Caco-2 (cell line): Measurements from ENCODE around the gene MAPK8IP3. TPM values are rescaled to one million over a fixed set of nuclear protein-coding genes. Genes with fewer than 3 reads are reported as not detected.

Experiments
- BruUV-seq: library from RNA; stranded (reverse); fragments of 400-500 nt; replicated peaks from 2 replicates; lab custom pipeline; 2021; lab: Mats Ljungman, UMichigan
- CTCF ChIA-PET: fragments of 300-600 bp; sonication (Branson Sonifier 250); formaldehyde crosslinking; loops from one replicate; lab custom pipeline; 2022; ENCODE audit warnings: antibody characterized with exemption; lab: Charles Lee
- POLR2A ChIA-PET: fragments of 300-600 bp; sonication (Branson Sonifier 250); formaldehyde crosslinking; loops from one replicate; lab custom pipeline; 2022; ENCODE audit warnings: antibody characterized with exemption; lab: Charles Lee
- DNase-seq, 2 experiments: peaks; one replicate each; pipeline versions ENCODE4 v3.0.0 to v3.0.0-alpha.2; 2020 to 2022
- H3K27me3 ChIP-seq: replicated peaks from 2 replicates; pipeline ENCODE4 v1.6.0; 2011; ENCODE audit warnings: low read length; ENCODE audit not compliant: control insufficient read depth, insufficient read depth
- H3K36me3 ChIP-seq: 2 replicates; pipeline ENCODE4 v1.5.1; 2011; ENCODE audit warnings: low read length; ENCODE audit not compliant: control insufficient read depth, insufficient read depth
- H3K4me1 ChIP-seq: fragments of 250-450 bp; sonication (Bioruptor Pico); 2 replicates; pipeline ENCODE4 v1.5.1; 2020; ENCODE audit warnings: mild to moderate bottlenecking
- H3K4me3 ChIP-seq: 2 replicates; pipeline ENCODE4 v1.5.1; 2011; ENCODE audit warnings: low read depth, mild to moderate bottlenecking, control low read depth, low read length
- H3K9me3 ChIP-seq: fragments of 250-450 bp; sonication (Bioruptor Pico); 2 replicates; pipeline ENCODE4 v1.5.1; 2020; ENCODE audit warnings: mild to moderate bottlenecking, moderate library complexity
- H3K27ac Mint-ChIP-seq: one replicate; pipeline ENCODE4 v1.8.0; 2022; ENCODE audit warnings: mixed read lengths; ENCODE audit not compliant: unreplicated experiment
- H3K27me3 Mint-ChIP-seq: one replicate; pipeline ENCODE4 v1.8.0; 2022; ENCODE audit warnings: mixed read lengths; ENCODE audit not compliant: insufficient read depth, unreplicated experiment
- H3K36me3 Mint-ChIP-seq: one replicate; pipeline ENCODE4 v1.8.0; 2022; ENCODE audit warnings: mild to moderate bottlenecking, mixed read lengths; ENCODE audit not compliant: insufficient read depth, unreplicated experiment
- H3K4me1 Mint-ChIP-seq: one replicate; pipeline ENCODE4 v1.8.0; 2022; ENCODE audit warnings: low read depth, mixed read lengths; ENCODE audit not compliant: unreplicated experiment
- H3K4me3 Mint-ChIP-seq: one replicate; pipeline ENCODE4 v1.8.0; 2022; ENCODE audit warnings: mild to moderate bottlenecking, moderate library complexity, mixed read lengths; ENCODE audit not compliant: unreplicated experiment
- H3K9me3 Mint-ChIP-seq: one replicate; pipeline ENCODE4 v1.8.0; 2022; ENCODE audit warnings: mixed read lengths; ENCODE audit not compliant: unreplicated experiment
- CTCF ChIP-seq, 2 experiments: fragments of 200-600 bp in 1 of 2; IDR thresholded peaks; 1 replicate in 1 of 2; 2 replicates in 1 of 2; pipeline versions ENCODE4 v1.5.1 to v1.8.0; 2011 to 2022; ENCODE audit warnings: antibody characterized with exemption in 1 of 2, control low read depth in 1 of 2, inconsistent platforms in 1 of 2, low read depth in 1 of 2, low read length in 1 of 2, mild to moderate bottlenecking in 1 of 2, moderate library complexity in 1 of 2; ENCODE audit not compliant: insufficient read depth in 1 of 2, severe bottlenecking in 1 of 2, unreplicated experiment in 1 of 2
- intact Hi-C: fragments of 100-400 bp; cut with micrococcal nuclease; formaldehyde crosslinking; loops from one replicate; pipeline ENCODE4 v1.10.0; 2022; ENCODE audit not compliant: unreplicated experiment
- total RNA-seq: library from RNA; stranded (reverse); gene quantifications from 2 replicates; pipeline ENCODE4 v1.2.3, GENCODE V29; 2022

MAPK8IP3 gene
- total RNA-seq, 1 experiment from 2014 or later: 60.5 TPM

GRCh38 chr16:1745181-1745899, 39.3 kb downstream of the MAPK8IP3 start:
- intact Hi-C loops: no loop called here
- Histone ChIP-seq H3K27me3 (no peaks in the 10 kb centered on the region), H3K36me3 (no peaks in the 10 kb centered on the region), H3K4me1 (no peaks in the 10 kb centered on the region), H3K9me3 (no peaks in the 10 kb centered on the region), H3K4me3 (no peak overlapping the region)
- Mint-ChIP-seq H3K9me3 (no peaks in the 10 kb centered on the region), H3K4me1 (no peaks in the 10 kb centered on the region), H3K27me3 (no peaks in the 10 kb centered on the region), H3K4me3 (no peak overlapping the region), H3K36me3 (peaks cover 19% of the 10 kb centered on the region), H3K27ac (no peak overlapping the region)
- ChIA-PET POLR2A (no interaction called here), CTCF (no interaction called here)
- no peak for DNase-seq
- no peak for TF ChIP-seq CTCF (IDR thresholded peaks at IDR 0.05; ENCODE audit: insufficient read depth in 1 of 2, low read depth in 1 of 2, low read length in 1 of 2, severe bottlenecking in 1 of 2, unreplicated experiment in 1 of 2)
- BruUV-seq: no TSS peak

- intact Hi-C loops: no loop called here
- BruUV-seq: no TSS peak
- H3K27me3 ChIP-seq: no peaks in the 10 kb centered on the region
- H3K4me3 Mint-ChIP-seq: no peak overlapping the region
- ChIA-PET CTCF (no interaction called here), POLR2A (no interaction called here)
- no peak overlapping the region for H3K27ac Mint-ChIP-seq
- H3K9me3 Mint-ChIP-seq: no peaks in the 10 kb centered on the region
- H3K4me3 ChIP-seq: no peak overlapping the region
- TF ChIP-seq CTCF (IDR thresholded peaks at IDR 0.05; ENCODE audit: insufficient read depth in 1 of 2, low read depth in 1 of 2, low read length in 1 of 2, severe bottlenecking in 1 of 2, unreplicated experiment in 1 of 2): no peak
- no peaks in the 10 kb centered on the region for H3K4me1 Mint-ChIP-seq
- H3K36me3 ChIP-seq: no peaks in the 10 kb centered on the region
- H3K36me3 Mint-ChIP-seq: peaks cover 19% of the 10 kb centered on the region
- no peaks in the 10 kb centered on the region for H3K4me1 ChIP-seq
- no peak for DNase-seq
- no peaks in the 10 kb centered on the region for H3K9me3 ChIP-seq
- no peaks in the 10 kb centered on the region for H3K27me3 Mint-ChIP-seq
Observed at GRCh38 chr16:1745900-1746692, 40.1 kb downstream of the MAPK8IP3 start.

GRCh38 chr16:1746693-1747195, 40.7 kb downstream of the MAPK8IP3 start:
- H3K9me3 ChIP-seq: no peaks in the 10 kb centered on the region
- Mint-ChIP-seq H3K4me1 (no peaks in the 10 kb centered on the region), H3K27me3 (no peaks in the 10 kb centered on the region), H3K9me3 (no peaks in the 10 kb centered on the region), H3K36me3 (peaks cover 19% of the 10 kb centered on the region), H3K27ac (no peak overlapping the region), H3K4me3 (no peak overlapping the region)
- no peaks in the 10 kb centered on the region for H3K27me3 ChIP-seq
- no peak for DNase-seq
- ChIA-PET POLR2A (no interaction called here), CTCF (no interaction called here)
- no TSS peak for BruUV-seq
- intact Hi-C loops: no loop called here
- H3K4me3 ChIP-seq: no peak overlapping the region
- no peaks in the 10 kb centered on the region for H3K36me3 ChIP-seq
- no peaks in the 10 kb centered on the region for H3K4me1 ChIP-seq
- no peak for TF ChIP-seq CTCF (IDR thresholded peaks at IDR 0.05; ENCODE audit: insufficient read depth in 1 of 2, low read depth in 1 of 2, low read length in 1 of 2, severe bottlenecking in 1 of 2, unreplicated experiment in 1 of 2)
